IPS-15b (cell line): Measurements from ENCODE around the gene PEX26.
"Not testable (repeated sequence)": the region's sequence is repeated elsewhere in the genome, so short reads cannot be mapped to it uniquely, and the experiment has no call there.

Experiments used
- H3K27me3 ChIP-seq: one replicate; pipeline ENCODE4 v1.6.1; 2013; ENCODE audit warnings: low read length; ENCODE audit not compliant: control insufficient read depth, insufficient read depth
- H3K36me3 ChIP-seq: one replicate; pipeline ENCODE4 v1.6.1; 2013; ENCODE audit warnings: low read length; ENCODE audit not compliant: control insufficient read depth, insufficient read depth
- H3K4me1 ChIP-seq: one replicate; pipeline ENCODE4 v1.6.1; 2013; ENCODE audit warnings: mild to moderate bottlenecking, low read length; ENCODE audit not compliant: control insufficient read depth, insufficient read depth
- H3K4me3 ChIP-seq: one replicate; pipeline ENCODE4 v1.5.1; 2013; ENCODE audit warnings: low read depth, low read length
- H3K9ac ChIP-seq: one replicate; pipeline ENCODE4 v1.6.1; 2013; ENCODE audit warnings: low read depth, mild to moderate bottlenecking, low read length
- H3K9me3 ChIP-seq: one replicate; pipeline ENCODE4 v1.6.1; 2013; ENCODE audit warnings: mild to moderate bottlenecking, low read length; ENCODE audit not compliant: control insufficient read depth, insufficient read depth

Gene PEX26

DNA sequence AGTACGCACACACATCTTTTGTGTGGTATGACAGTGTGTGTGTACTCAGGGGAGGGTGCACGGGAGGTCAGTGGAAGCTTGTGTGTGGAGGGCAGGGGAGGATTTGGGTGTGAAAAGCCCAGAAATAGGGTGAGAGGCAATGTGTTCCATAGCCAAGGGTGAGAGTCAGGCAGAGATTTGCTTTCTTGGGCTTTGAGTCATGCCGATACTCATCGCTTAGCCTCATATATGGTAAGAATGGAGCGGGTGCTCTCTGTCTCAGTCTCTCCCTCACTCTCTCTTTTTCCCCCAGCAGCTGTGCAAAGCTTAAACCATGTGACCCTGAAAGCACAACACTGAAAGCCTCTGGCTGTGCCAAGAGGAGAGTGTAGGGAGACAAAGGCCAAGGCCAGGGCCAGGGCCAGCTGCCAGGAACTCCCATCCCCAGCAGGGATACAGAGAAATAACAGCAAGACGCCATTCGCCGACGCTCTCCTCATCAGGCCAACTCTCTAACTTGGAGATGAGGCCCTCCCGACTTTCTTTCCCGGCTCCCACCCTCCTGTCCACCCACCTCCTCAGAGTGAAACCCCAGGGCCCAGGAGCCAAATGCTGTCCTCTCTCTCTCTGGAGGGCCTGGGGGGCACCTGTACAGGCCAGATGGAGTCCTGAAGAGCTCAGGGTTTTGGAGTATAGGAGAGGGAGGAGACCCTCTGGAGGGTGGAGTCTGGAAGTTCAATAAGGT is 33.1 kb upstream of the PEX26 start:
- H3K9ac ChIP-seq, result no peak overlapping the region
- no peaks in the 10 kb centered on the region for H3K27me3 ChIP-seq
- no peaks in the 10 kb centered on the region for H3K4me1 ChIP-seq
- peaks cover 3% of the 10 kb centered on the region for H3K9me3 ChIP-seq
- H3K4me3 ChIP-seq, result no peak overlapping the region
- H3K36me3 ChIP-seq, result no peaks in the 10 kb centered on the region

DNA sequence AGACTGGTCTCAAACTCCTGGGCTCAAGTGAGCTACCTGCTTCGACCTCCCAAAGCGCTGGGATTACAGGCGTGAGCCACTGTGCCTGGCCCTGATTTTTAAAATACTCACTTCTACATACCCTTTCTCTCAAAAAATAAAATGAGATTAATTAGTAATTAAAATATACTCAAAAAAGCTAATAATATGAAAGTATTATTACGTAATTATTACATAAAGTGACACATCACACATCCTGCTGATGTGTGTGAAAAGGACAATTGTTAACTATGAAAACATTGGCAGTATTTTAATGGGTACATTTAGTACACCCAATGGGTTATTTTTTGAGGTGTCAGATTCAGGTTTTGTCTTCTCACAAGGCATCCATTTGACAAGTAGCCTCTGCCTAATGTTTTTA is 32.0 kb upstream of the PEX26 start:
- Histone ChIP-seq H3K9ac (no peak overlapping the region), H3K9me3 (peaks cover 3% of the 10 kb centered on the region), H3K27me3 (no peaks in the 10 kb centered on the region), H3K4me1 (no peaks in the 10 kb centered on the region), H3K36me3 (no peaks in the 10 kb centered on the region), H3K4me3 (no peak overlapping the region)

DNA sequence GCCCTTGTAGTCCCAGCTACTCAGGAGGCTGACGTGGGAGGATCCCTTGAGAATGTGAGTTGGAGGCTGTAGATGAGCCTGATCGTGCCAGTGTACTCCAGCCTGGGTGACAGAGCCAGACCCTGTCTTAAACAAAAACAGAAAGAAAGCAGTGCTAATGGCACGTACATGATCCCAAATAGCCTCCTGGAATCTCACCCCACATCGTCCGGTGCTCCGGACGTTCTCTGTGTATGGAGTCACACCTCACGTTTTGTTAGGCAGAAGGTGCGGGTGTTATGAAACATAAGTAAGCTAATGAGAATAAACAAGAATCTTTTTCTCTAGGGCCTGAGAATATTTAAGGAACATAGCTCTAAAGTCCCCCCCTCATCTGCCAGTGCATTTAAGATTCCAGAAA is 29.7 kb upstream of the PEX26 start:
- H3K4me1 ChIP-seq, result no peaks in the 10 kb centered on the region
- H3K9me3 ChIP-seq, result no peaks in the 10 kb centered on the region
- no peaks in the 10 kb centered on the region for H3K27me3 ChIP-seq
- no peak overlapping the region for H3K4me3 ChIP-seq
- no peaks in the 10 kb centered on the region for H3K36me3 ChIP-seq
- H3K9ac ChIP-seq, result no peak overlapping the region

DNA sequence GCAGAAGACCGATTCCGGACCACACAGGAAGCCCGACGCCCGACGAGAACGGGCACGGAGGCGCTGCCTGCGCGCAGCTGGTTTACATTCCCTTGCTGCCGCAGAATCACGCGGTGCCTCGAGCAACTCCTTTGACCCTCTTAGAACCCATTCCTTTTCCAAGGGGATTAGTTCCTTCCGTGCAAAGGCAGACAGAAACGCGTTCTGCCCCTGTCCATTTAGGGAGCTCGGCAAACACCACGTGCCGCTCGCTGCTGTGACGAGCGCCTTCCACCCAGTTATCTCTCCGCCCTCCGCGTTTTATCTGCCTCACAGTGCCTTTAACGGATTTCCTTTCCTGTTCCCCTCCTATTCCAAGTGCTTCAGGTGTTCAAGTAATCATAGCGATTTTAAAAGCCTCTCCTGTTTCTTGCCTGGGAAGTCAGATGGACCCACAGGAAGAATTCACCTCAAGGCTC is 29.3 kb upstream of the PEX26 start:
- no peaks in the 10 kb centered on the region for H3K4me1 ChIP-seq
- no peaks in the 10 kb centered on the region for H3K9me3 ChIP-seq
- H3K4me3 ChIP-seq, result no peak overlapping the region
- H3K36me3 ChIP-seq, result no peaks in the 10 kb centered on the region
- H3K27me3 ChIP-seq, result no peaks in the 10 kb centered on the region
- no peak overlapping the region for H3K9ac ChIP-seq

DNA sequence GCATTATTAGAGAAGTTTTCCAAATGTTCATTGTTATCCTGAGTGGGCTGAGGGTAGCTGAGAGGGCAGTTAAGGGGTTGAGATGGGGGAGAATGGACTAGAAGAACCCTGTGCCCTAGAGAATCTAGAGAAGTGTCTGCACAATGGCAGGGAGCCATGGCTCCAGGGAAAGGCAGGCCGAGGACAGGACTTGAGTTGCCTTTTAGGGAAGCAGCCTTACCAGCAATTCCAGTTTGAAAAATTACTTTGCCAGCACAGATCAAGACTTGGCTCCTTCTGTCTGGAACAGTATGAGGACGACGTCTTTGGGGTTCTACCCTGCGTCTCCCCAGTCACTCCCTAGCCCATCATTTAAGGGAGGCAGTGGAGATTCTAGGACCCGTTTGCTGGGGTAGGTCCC is 27.7 kb upstream of the PEX26 start:
- Histone ChIP-seq H3K4me1 (no peaks in the 10 kb centered on the region), H3K36me3 (no peaks in the 10 kb centered on the region), H3K4me3 (no peak overlapping the region), H3K27me3 (no peaks in the 10 kb centered on the region), H3K9ac (no peak overlapping the region), H3K9me3 (no peaks in the 10 kb centered on the region)

DNA sequence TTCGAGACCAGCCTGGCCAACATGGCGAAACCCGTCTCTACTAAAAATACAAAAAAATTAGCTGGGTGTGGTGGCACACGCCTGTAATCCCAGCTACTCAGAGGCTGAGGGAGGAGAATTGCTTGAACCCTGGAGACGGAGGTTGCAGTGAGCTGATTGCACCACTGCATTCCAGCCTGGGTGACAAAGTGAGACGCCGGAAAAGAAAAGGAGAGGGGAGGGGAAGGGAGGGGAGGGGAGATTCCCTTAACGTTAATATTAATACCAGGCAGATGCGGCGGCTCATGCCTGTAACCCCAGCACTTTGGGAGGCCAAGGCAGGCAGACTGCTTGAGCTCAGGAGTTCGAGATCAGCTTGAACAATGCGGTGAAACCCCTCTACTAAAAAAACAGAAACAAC is 26.7 kb upstream of the PEX26 start:
- H3K9me3 ChIP-seq, H3K4me1 ChIP-seq, H3K4me3 ChIP-seq, H3K36me3 ChIP-seq, H3K27me3 ChIP-seq, H3K9ac ChIP-seq: not testable (repeated sequence)

DNA sequence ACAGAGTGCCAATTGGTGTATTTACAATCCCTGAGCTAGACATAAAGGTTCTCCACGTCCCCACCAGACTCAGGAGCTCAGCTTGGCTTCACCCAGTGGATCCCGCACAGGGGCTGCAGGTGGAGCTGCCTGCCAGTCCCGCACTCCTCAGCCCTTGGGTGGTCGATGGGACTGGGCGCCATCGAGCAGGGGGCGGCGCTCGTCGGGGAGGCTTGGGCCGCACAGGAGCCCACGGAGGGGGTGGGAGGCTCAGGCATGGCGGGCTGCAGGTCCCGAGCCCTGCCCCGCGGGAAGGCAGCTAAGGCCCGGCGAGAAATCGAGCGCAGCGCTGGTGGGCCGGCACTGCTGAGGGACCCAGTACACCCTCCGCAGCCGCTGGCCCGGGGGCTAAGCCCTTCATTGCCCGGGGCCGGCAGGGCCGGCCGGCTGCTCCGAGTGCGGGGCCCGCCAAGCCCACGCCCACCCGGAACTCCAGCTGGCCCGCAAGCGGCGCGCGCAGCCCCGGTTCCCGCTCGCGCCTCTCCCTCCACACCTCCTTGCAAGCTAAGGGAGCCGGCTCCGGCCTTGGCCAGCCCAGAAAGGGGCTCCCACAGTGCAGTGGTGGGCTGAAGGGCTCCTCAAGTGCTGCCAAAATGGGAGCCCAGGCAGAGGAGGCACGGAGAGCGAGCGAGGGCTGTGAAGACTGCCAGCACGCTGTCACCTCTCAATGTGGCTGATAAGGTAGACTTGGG is 24.4 kb upstream of the PEX26 start:
- H3K4me1 ChIP-seq, H3K4me3 ChIP-seq, H3K27me3 ChIP-seq, H3K9me3 ChIP-seq, H3K9ac ChIP-seq, H3K36me3 ChIP-seq: not testable (repeated sequence)

DNA sequence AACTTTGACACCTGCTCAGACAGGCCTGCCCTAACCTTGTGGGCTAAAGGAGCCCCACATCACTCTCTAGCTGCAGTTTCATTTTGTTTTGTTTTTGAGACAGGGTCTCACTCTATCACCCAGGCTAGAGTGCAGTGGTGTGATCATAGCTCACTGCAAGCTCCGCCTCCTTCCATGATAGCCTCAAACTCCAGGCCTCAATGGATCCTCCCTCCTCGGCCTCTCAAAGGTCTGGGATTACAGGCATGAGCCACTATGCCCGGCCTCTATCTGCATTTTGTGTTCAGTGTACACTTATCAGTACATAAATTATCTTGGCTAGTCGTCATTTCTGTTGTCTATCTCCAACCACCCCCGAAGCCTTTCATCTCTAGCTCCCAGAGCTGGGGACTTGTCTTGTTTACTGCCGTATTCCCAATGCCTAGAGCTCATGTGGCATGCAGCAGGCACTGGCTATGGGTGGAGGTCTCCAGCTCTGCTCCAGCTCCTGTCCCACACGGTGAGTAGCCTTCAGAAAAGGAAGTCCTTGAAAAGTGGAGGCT is 22.1 kb upstream of the PEX26 start:
- Histone ChIP-seq H3K4me1 (no peaks in the 10 kb centered on the region), H3K4me3 (no peak overlapping the region), H3K27me3 (no peaks in the 10 kb centered on the region), H3K36me3 (no peaks in the 10 kb centered on the region), H3K9me3 (no peaks in the 10 kb centered on the region), H3K9ac (no peak overlapping the region)

DNA sequence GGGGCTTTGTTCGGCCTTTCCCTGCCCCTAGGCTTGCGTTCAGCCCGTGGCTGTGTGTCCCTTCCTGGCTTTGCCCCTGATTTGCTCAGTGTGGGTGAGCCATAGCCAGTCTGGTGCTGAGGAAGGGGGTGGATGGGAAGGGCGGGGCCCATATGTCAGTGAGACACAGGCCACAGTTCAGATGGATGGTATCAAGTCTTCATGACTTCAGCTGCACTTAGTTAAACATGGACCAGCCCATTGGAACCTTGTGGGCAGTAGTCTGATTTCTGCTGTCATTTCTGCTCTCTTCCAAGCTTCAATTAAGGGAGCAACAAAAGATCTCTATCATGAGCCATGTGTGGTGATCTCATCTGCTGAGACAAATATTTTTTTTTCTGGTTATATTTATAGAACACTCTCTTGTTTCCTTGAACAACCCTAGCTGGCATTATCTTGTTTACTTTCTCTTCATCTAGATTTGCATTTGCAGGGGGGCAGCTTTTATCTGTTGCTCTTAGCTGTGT is 21.6 kb upstream of the PEX26 start:
- Histone ChIP-seq H3K4me1 (no peaks in the 10 kb centered on the region), H3K9ac (no peak overlapping the region)

DNA sequence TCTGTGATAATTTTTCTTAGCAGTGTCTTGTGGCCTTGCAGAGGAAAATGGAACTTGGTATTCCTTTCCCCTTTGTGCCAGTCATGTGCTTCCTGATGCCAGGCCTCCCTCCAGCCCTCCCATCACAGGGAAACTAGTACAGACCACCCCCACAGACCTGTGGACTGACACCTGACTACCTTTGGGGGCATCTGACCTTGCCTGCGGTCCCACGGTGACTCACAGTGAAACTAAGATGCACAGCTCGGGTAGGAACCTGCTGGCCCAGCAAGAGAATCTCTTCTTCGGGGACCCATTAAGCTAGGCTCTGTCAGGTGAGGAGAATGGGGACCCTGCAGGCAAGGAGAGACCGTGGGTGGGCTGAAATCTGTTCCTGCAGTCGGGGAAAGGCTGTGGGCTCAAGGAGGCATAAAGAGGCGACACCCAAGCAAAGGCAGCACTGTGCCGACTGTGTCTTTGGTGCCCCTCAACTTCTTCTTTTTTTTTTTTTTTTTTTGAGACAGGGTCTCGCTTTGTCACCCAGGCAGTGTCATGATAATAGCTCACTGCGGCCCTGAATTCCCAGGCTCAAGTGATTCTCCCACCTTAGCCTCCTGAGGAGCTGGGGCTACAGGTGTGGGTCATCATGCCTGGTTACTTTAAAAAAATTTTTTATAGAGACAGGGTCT is 20.8 kb upstream of the PEX26 start:
- Histone ChIP-seq H3K4me1 (no peaks in the 10 kb centered on the region), H3K9ac (no peak overlapping the region), H3K4me3 (no peak overlapping the region), H3K27me3 (no peaks in the 10 kb centered on the region), H3K36me3 (no peaks in the 10 kb centered on the region), H3K9me3 (no peaks in the 10 kb centered on the region)

More for the DNA sequence above, 21.6 kb upstream of the PEX26 start:
- Histone ChIP-seq H3K36me3 (no peaks in the 10 kb centered on the region), H3K27me3 (no peaks in the 10 kb centered on the region), H3K4me3 (no peak overlapping the region), H3K9me3 (no peaks in the 10 kb centered on the region)

DNA sequence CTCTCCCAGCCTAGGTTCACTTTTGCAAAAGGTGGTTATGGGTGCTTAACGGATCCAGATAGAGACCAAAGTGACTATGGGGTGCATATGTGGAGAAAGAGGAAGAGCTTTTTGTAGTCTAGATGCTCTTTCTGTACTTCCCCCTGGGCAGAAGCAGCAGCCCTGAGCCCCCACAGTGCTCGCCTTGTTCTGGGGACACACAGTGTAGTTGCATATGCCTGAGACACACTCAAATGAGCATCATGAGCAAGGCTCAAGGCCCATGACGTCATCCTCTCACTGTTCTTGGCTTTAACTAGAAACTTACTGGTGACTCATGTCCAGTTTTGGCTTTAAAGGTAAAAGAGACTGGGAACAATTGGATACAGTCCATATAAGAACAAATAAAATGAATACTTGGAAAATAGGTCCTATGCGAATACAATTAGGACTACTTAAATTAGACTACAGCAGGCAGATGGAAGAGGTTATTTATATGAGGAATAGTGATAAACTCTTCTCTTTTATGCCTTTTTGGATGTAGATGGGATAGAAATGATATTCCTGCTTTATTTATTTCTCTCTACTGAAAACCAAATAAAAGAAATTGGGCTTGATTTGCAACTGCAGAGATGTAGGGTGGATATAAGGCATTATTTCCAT is 20.1 kb upstream of the PEX26 start:
- no peaks in the 10 kb centered on the region for H3K4me1 ChIP-seq
- no peaks in the 10 kb centered on the region for H3K9me3 ChIP-seq
- H3K36me3 ChIP-seq, result no peaks in the 10 kb centered on the region
- no peaks in the 10 kb centered on the region for H3K27me3 ChIP-seq
- H3K4me3 ChIP-seq, result no peak overlapping the region
- no peak overlapping the region for H3K9ac ChIP-seq
